A549 (cell line): ENCODE data around the gene RNF152. TPM values are rescaled to one million over a fixed set of nuclear protein-coding genes. Genes with fewer than 3 reads are reported as not detected.

Experiments used
- ATAC-seq, 2 experiments: fragments of 200-7000 bp in 1 of 2; fragments of >200 bp in 1 of 2; cut with Nextera tagmentation in 1 of 2; cut with Tn5 transposase in 1 of 2; 3 replicates each; pipeline versions ENCODE4 v1.8.0 to v1.9.1; 2018 to 2020; ENCODE audit warnings: mild to moderate bottlenecking in 1 of 2, moderate library complexity in 1 of 2
- CTCF ChIA-PET: fragments of 300-600 bp; sonication (Branson Sonifier 250); formaldehyde crosslinking; extraction: SDS; loops from one replicate; lab custom pipeline; 2021; ENCODE audit warnings: antibody characterized with exemption, inconsistent platforms; lab: Yijun Ruan, JAX
- POLR2A ChIA-PET: fragments of 350-600 bp; formaldehyde crosslinking; extraction: SDS; loops from one replicate; lab custom pipeline; 2021; ENCODE audit warnings: antibody characterized with exemption, inconsistent platforms; lab: Yijun Ruan, JAX
- DNase-seq, 2 experiments: peaks; one replicate each; pipeline versions ENCODE4 v3.0.0 to v3.0.0-alpha.2; 2011 to 2016; ENCODE audit warnings: low read depth in 1 of 2, low spot score in 1 of 2
- FAIRE-seq: peaks from 2 replicates; lab custom pipeline; 2011; peaks lifted over from hg19 to GRCh38; lab: Jason Lieb, UNC
- H3K27ac ChIP-seq, 2 experiments: fragments of >200 bp; sonication (Bioruptor Twin); formaldehyde crosslinking; 3 replicates each; pipeline ENCODE4 v1.5.1; 2016 to 2017
- H3K4me1 ChIP-seq: fragments of >200 bp; sonication (Bioruptor Twin); formaldehyde crosslinking; 3 replicates; pipeline ENCODE4 v1.6.1; 2016
- H3K4me2 ChIP-seq: fragments of >200 bp; sonication (Bioruptor Twin); formaldehyde crosslinking; 3 replicates; pipeline ENCODE4 v1.6.1; 2016
- H3K4me3 ChIP-seq: fragments of >200 bp; sonication (Bioruptor Twin); formaldehyde crosslinking; 3 replicates; pipeline ENCODE4 v1.5.1; 2016
- H3K9me3 ChIP-seq: fragments of >200 bp; sonication (Bioruptor Twin); formaldehyde crosslinking; 3 replicates; pipeline ENCODE4 v1.6.1; 2016
- BCL3 ChIP-seq: fragments of >200 bp; sonication (Bioruptor Twin); formaldehyde crosslinking; IDR thresholded peaks from 3 replicates; pipeline ENCODE4 v1.6.1; 2016
- CBX8 ChIP-seq: fragments of 200-600 bp; sonication (generic); IDR thresholded peaks from 2 replicates; pipeline ENCODE4 v1.6.1; 2016
- CEBPB ChIP-seq, 2 experiments: fragments of >200 bp in 1 of 2; sonication (Bioruptor Twin) in 1 of 2; formaldehyde crosslinking in 1 of 2; IDR thresholded peaks; 2 replicates each; pipeline ENCODE4 v1.6.1; 2012 to 2016
- EHF ChIP-seq: fragments of 250-450 bp; sonication (Bioruptor Pico); IDR thresholded peaks from 2 replicates; pipeline ENCODE4 v1.5.0; 2020; ENCODE audit warnings: mild to moderate bottlenecking
- HDAC2 ChIP-seq: fragments of 200-600 bp; sonication (generic); IDR thresholded peaks from 2 replicates; pipeline ENCODE4 v1.6.1; 2016
- HES2 ChIP-seq: fragments of >200 bp; sonication (Bioruptor Twin); formaldehyde crosslinking; IDR thresholded peaks from 2 replicates; pipeline ENCODE4 v1.6.1; 2016
- HOXB13 ChIP-seq: fragments of 250-450 bp; sonication (Bioruptor Pico); IDR thresholded peaks from 2 replicates; pipeline ENCODE4 v1.5.0; 2020; ENCODE audit warnings: low read depth, mild to moderate bottlenecking, moderate library complexity
- JUNB ChIP-seq: fragments of >200 bp; sonication (Bioruptor Twin); formaldehyde crosslinking; IDR thresholded peaks from 2 replicates; pipeline ENCODE4 v1.6.1; 2016
- KDM5A ChIP-seq: fragments of 200-600 bp; sonication (generic); IDR thresholded peaks from 2 replicates; pipeline ENCODE4 v1.6.1; 2016; ENCODE audit warnings: antibody characterized with exemption, mild to moderate bottlenecking
- MAFK ChIP-seq: fragments of 450-650 bp; IDR thresholded peaks from 2 replicates; pipeline ENCODE4 v1.6.1; 2014; ENCODE audit not compliant: partially characterized antibody
- MAX ChIP-seq: IDR thresholded peaks from 2 replicates; pipeline ENCODE4 v1.6.1; 2012
- MAZ ChIP-seq: fragments of 150-350 bp; IDR thresholded peaks from 2 replicates; pipeline ENCODE4 v1.6.1; 2014; ENCODE audit warnings: antibody characterized with exemption, low read depth, low read length, borderline replicate concordance
- MYC ChIP-seq: IDR thresholded peaks from 2 replicates; pipeline ENCODE4 v1.6.1; 2012; ENCODE audit warnings: mild to moderate bottlenecking, inconsistent platforms, low read length, improper control_type of control experiment, borderline replicate concordance
- NFE2L2 ChIP-seq: fragments of 150-350 bp; conservative IDR thresholded peaks from 2 replicates; pipeline ENCODE4 v1.6.1; 2014; ENCODE audit warnings: low read length
- NR3C1 ChIP-seq: fragments of >200 bp; sonication (Bioruptor Twin); formaldehyde crosslinking; IDR thresholded peaks from 3 replicates; pipeline ENCODE4 v1.6.1; 2017
- PBX3 ChIP-seq: IDR thresholded peaks from 2 replicates; pipeline ENCODE4 v1.6.1; 2012
- RAD21 ChIP-seq, 2 experiments: fragments of >200 bp in 1 of 2; sonication (Bioruptor Twin) in 1 of 2; formaldehyde crosslinking in 1 of 2; IDR thresholded peaks in 1 of 2; conservative IDR thresholded peaks in 1 of 2; 2 replicates in 1 of 2; 3 replicates in 1 of 2; pipeline ENCODE4 v1.6.1; 2012 to 2018; ENCODE audit warnings: inconsistent platforms in 1 of 2
- RARB ChIP-seq: fragments of 250-450 bp; sonication (Bioruptor Pico); IDR thresholded peaks from 2 replicates; pipeline ENCODE4 v1.8.0; 2021; ENCODE audit warnings: mild to moderate bottlenecking, moderate library complexity
- RCOR1 ChIP-seq: fragments of 150-350 bp; IDR thresholded peaks from 2 replicates; pipeline ENCODE4 v1.6.1; 2014; ENCODE audit warnings: antibody characterized with exemption, low read length, low read depth
- RNF2 ChIP-seq: fragments of 200-600 bp; sonication (generic); IDR thresholded peaks from 2 replicates; pipeline ENCODE4 v1.6.1; 2016; ENCODE audit warnings: low read depth, mild to moderate bottlenecking, antibody characterized with exemption, moderate library complexity, borderline replicate concordance
- SMC3 ChIP-seq: fragments of >200 bp; sonication (Bioruptor Twin); formaldehyde crosslinking; IDR thresholded peaks from 3 replicates; pipeline ENCODE4 v1.6.1; 2018; ENCODE audit warnings: inconsistent platforms
- SREBF2 ChIP-seq: fragments of 450-650 bp; IDR thresholded peaks from 2 replicates; pipeline ENCODE4 v1.6.1; 2014; ENCODE audit warnings: mild to moderate bottlenecking, moderate library complexity
- TFCP2L1 ChIP-seq: fragments of 250-450 bp; sonication (Bioruptor Pico); IDR thresholded peaks from 2 replicates; pipeline ENCODE4 v1.5.0; 2021; ENCODE audit warnings: mild to moderate bottlenecking
- TP53 ChIP-seq: fragments of 250-450 bp; sonication (Bioruptor Pico); IDR thresholded peaks from 2 replicates; pipeline ENCODE4 v1.5.0; 2021; ENCODE audit warnings: mild to moderate bottlenecking, moderate library complexity
- ZFP36 ChIP-seq: fragments of 450-650 bp; IDR thresholded peaks from 2 replicates; pipeline ENCODE4 v1.6.1; 2014; ENCODE audit warnings: borderline replicate concordance; ENCODE audit not compliant: partially characterized antibody
- ZNF302 ChIP-seq: fragments of 250-450 bp; sonication (Bioruptor Pico); IDR thresholded peaks from 2 replicates; pipeline ENCODE4 v1.9.0; 2021; ENCODE audit warnings: inconsistent platforms, mild to moderate bottlenecking, moderate library complexity
- WGBS: methylation state at CpG from one replicate; pipeline ENCODE4 v1.1.6; 2017; ENCODE audit errors: missing lambda C conversion rate; 5-methylcytosine and 5-hydroxymethylcytosine counted together
- polyA plus RNA-seq, 4 experiments: library from polyadenylated mRNA; depleted of rRNA in 3 of 4; stranded (reverse); fragments of >200 nt; fragmentation: RNase III in 1 of 4; extraction: RNeasy Plus Mini Kit Qiagen cat#74134 plus additional on column Dnase treatment in 1 of 4; gene quantifications; 2 replicates in 3 of 4; 3 replicates in 1 of 4; pipeline ENCODE4 v1.2.3, GENCODE V29; 2011 to 2017

Gene RNF152
- polyA plus RNA-seq, 2 of the 4 experiments (the other 2 are of a cell fraction): 0.12 TPM; not detected in 1

DNA sequence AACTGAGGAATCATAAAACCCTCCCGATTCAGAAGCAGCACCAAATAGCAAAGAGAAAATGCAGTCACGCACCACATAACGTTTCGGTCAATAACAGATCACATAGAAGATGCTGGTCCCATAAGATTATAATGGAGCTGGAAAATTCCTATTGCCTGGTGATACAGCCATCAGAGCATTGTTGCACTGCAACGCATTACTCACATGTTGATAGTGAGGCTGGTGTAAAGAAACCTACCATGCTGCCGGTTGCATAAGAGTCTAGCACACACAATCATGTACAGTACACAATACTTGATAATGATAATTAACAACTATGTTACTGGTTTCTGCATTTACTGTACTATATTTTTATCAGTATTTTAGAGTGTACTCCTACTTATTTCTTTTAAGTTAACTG is 32.5 kb downstream of the RNF152 start:
- TF ChIP-seq ZNF302 (CRISPR knock-in tag) (no peak), HES2 (no peak), CBX8 (no peak)
- TF ChIP-seq, all 56 proteins: peak for 0
- CTCF ChIA-PET: interaction anchor here (1.9 kb wide), 1 partner anchor 278 kb away, joined by 4 read pairs; no protein-coding TSS in a partner anchor

GRCh38 chr18:61859113-61859512 is 33.7 kb downstream of the RNF152 start:
- ATAC-seq: no peak
- ChIA-PET POLR2A (no interaction called here), CTCF (no interaction called here)
- no peak for DNase-seq
- no peak overlapping the region for H3K27ac ChIP-seq
- TF ChIP-seq NFE2L2: no peak
- TF ChIP-seq HDAC2: no peak
- TF ChIP-seq RCOR1: no peak
- TF ChIP-seq MAZ: no peak
- no peak for TF ChIP-seq CBX8
- TF ChIP-seq TP53 (CRISPR knock-in tag): no peak
- TF ChIP-seq MAFK: no peak
- TF ChIP-seq BCL3: no peak
- FAIRE-seq: no peak
- H3K4me1 ChIP-seq: no peaks in the 10 kb centered on the region
- no peaks in the 10 kb centered on the region for H3K9me3 ChIP-seq
- H3K4me2 ChIP-seq: no peak overlapping the region
- WGBS: 80% methylated on average over 1 of the region's 9 CpGs
- no peak overlapping the region for H3K4me3 ChIP-seq

More for the DNA sequence above, 32.5 kb downstream of the RNF152 start:
- H3K27ac ChIP-seq: no peak overlapping the region
- DNase-seq (no peak), ATAC-seq (no peak), FAIRE-seq (no peak)
- no peak overlapping the region for H3K4me2 ChIP-seq
- no peak overlapping the region for H3K4me3 ChIP-seq
- POLR2A ChIA-PET: no interaction called here
- H3K9me3 ChIP-seq: no peaks in the 10 kb centered on the region
- WGBS: 90% methylated on average over 6 of the region's 6 CpGs
- no peaks in the 10 kb centered on the region for H3K4me1 ChIP-seq

- FAIRE-seq: no peak
- Histone ChIP-seq H3K4me3 (no peak overlapping the region), H3K4me2 (no peak overlapping the region), H3K9me3 (no peaks in the 10 kb centered on the region), H3K27ac (no peak overlapping the region), H3K4me1 (no peaks in the 10 kb centered on the region)
- CTCF ChIA-PET: interaction anchor here (0.8 kb wide), 1 partner anchor 10 kb away, joined by 3 read pairs; no protein-coding TSS in a partner anchor
- 19% methylated on average over 4 of the region's 4 CpGs for WGBS
- no peak for TF ChIP-seq KDM5A
- no peak for TF ChIP-seq MAX
- TF ChIP-seq RAD21 (conservative IDR thresholded peaks at IDR 0.05 in 1 of 2, IDR thresholded peaks at IDR 0.05 in 1 of 2): no peak
- no peak for TF ChIP-seq HOXB13 (CRISPR knock-in tag)
- TF ChIP-seq CEBPB (IDR thresholded peaks at IDR 0.05): no peak
- no peak for TF ChIP-seq EHF (CRISPR knock-in tag)
- TF ChIP-seq MYC: no peak
- TF ChIP-seq BCL3: no peak
- TF ChIP-seq RNF2: no peak
- TF ChIP-seq JUNB: no peak
- TF ChIP-seq NR3C1: no peak
- TF ChIP-seq SMC3: no peak
- TF ChIP-seq PBX3: no peak
- TF ChIP-seq ZFP36: no peak
- TF ChIP-seq TFCP2L1 (CRISPR knock-in tag): no peak
- no peak for TF ChIP-seq NFE2L2
- no peak for TF ChIP-seq RARB (CRISPR knock-in tag)
- no peak for TF ChIP-seq SREBF2
- POLR2A ChIA-PET: interaction anchor here (0.6 kb wide), 1 partner anchor 277 kb away, joined by 3 read pairs; no protein-coding TSS in a partner anchor
- no peak for DNase-seq
- ATAC-seq: no peak
These were observed 36.1 kb downstream of the RNF152 start for GRCh38 chr18:61856678-61857077.
